Liver (tissue), 9 donors: ENCODE measurements around the gene SIM2. TPM values are rescaled to one million over a fixed set of nuclear protein-coding genes. Genes with fewer than 3 reads are reported as not detected.

ENCODE experiments used
- DNase-seq: peaks from one replicate; pipeline ENCODE4 v3.0.0-alpha.2; 2017; ENCODE audit warnings: low spot score
- H3K27ac ChIP-seq, 2 donors: one replicate each; pipeline ENCODE4 v1.7.0; 2013; ENCODE audit warnings: inconsistent platforms in 2 of 2, low read length in 2 of 2, control low read depth in 1 of 2, low read depth in 1 of 2, mild to moderate bottlenecking in 1 of 2
- H3K27me3 ChIP-seq, 4 donors: one replicate each; pipeline versions ENCODE4 v1.6.1 to v1.7.0; 2013; ENCODE audit warnings: low read length in 3 of 4, inconsistent platforms in 1 of 4, mild to moderate bottlenecking in 1 of 4, moderate library complexity in 1 of 4; ENCODE audit not compliant: control insufficient read depth in 4 of 4, insufficient read depth in 4 of 4
- H3K36me3 ChIP-seq, 4 donors: one replicate each; pipeline versions ENCODE4 v1.6.1 to v1.7.0; 2013; ENCODE audit warnings: low read length in 3 of 4, mild to moderate bottlenecking in 3 of 4, low read depth in 1 of 4, moderate library complexity in 1 of 4; ENCODE audit not compliant: control insufficient read depth in 4 of 4, insufficient read depth in 3 of 4
- H3K4me1 ChIP-seq, 4 donors: one replicate each; pipeline versions ENCODE4 v1.6.1 to v1.7.0; 2013; ENCODE audit warnings: low read length in 3 of 4, mild to moderate bottlenecking in 3 of 4, moderate library complexity in 1 of 4; ENCODE audit not compliant: control insufficient read depth in 4 of 4, insufficient read depth in 4 of 4
- H3K4me3 ChIP-seq, 3 donors: one replicate each; pipeline versions ENCODE4 v1.6.1 to v1.7.0; 2013; ENCODE audit warnings: low read length in 3 of 3, control low read depth in 1 of 3, low read depth in 1 of 3, mild to moderate bottlenecking in 1 of 3
- H3K9ac ChIP-seq, 2 donors: one replicate each; pipeline ENCODE4 v1.7.0; 2013; ENCODE audit warnings: low read length in 2 of 2, mild to moderate bottlenecking in 2 of 2, moderate library complexity in 2 of 2, control low read depth in 1 of 2, low read depth in 1 of 2
- H3K9me3 ChIP-seq, 4 donors: one replicate each; pipeline versions ENCODE4 v1.6.1 to v1.7.0; 2013; ENCODE audit warnings: low read length in 3 of 4; ENCODE audit not compliant: control insufficient read depth in 4 of 4
- CTCF ChIP-seq: fragments of 150-350 bp; IDR thresholded peaks from 2 replicates; pipeline ENCODE4 v1.5.1; 2017; ENCODE audit warnings: improper control_type of control experiment, low read depth, low read length; ENCODE audit not compliant: missing input control
- EGR1 ChIP-seq, 2 donors: IDR thresholded peaks; 2 replicates each; pipeline ENCODE4 v1.6.1; 2016 to 2018; ENCODE audit warnings: antibody characterized with exemption in 2 of 2, low read depth in 2 of 2
- FOXA1 ChIP-seq: IDR thresholded peaks from 2 replicates; pipeline ENCODE4 v1.6.1; 2016; ENCODE audit warnings: antibody characterized with exemption
- FOXA2 ChIP-seq: IDR thresholded peaks from 2 replicates; pipeline ENCODE4 v1.6.1; 2016; ENCODE audit warnings: antibody characterized with exemption
- GABPA ChIP-seq, 2 donors: IDR thresholded peaks in 1 of 2; conservative IDR thresholded peaks in 1 of 2; 2 replicates each; pipeline ENCODE4 v1.6.1; 2016; ENCODE audit warnings: antibody characterized with exemption in 2 of 2, mild to moderate bottlenecking in 1 of 2, moderate library complexity in 1 of 2
- HNF4A ChIP-seq, 2 donors: conservative IDR thresholded peaks; 2 replicates each; pipeline ENCODE4 v1.6.1; 2016; ENCODE audit warnings: antibody characterized with exemption in 2 of 2, mild to moderate bottlenecking in 2 of 2
- HNF4G ChIP-seq: IDR thresholded peaks from 2 replicates; pipeline ENCODE4 v1.6.1; 2016; ENCODE audit warnings: antibody characterized with exemption
- JUND ChIP-seq, 2 donors: IDR thresholded peaks; 2 replicates each; pipeline ENCODE4 v1.6.1; 2016; ENCODE audit warnings: antibody characterized with exemption in 2 of 2
- MAX ChIP-seq: IDR thresholded peaks from 2 replicates; pipeline ENCODE4 v1.6.1; 2016; ENCODE audit warnings: antibody characterized with exemption
- NR2F2 ChIP-seq: IDR thresholded peaks from 2 replicates; pipeline ENCODE4 v1.6.1; 2016; ENCODE audit warnings: antibody characterized with exemption
- RAD21 ChIP-seq, 2 donors: IDR thresholded peaks; 2 replicates each; pipeline ENCODE4 v1.6.1; 2016; ENCODE audit warnings: antibody characterized with exemption in 2 of 2, mild to moderate bottlenecking in 2 of 2
- REST ChIP-seq: IDR thresholded peaks from 2 replicates; pipeline ENCODE4 v1.6.1; 2016; ENCODE audit warnings: antibody characterized with exemption, mild to moderate bottlenecking
- RXRA ChIP-seq, 2 donors: IDR thresholded peaks; 2 replicates each; pipeline ENCODE4 v1.6.1; 2017 to 2018; ENCODE audit warnings: antibody characterized with exemption in 2 of 2, mild to moderate bottlenecking in 1 of 2
- SP1 ChIP-seq: IDR thresholded peaks from 2 replicates; pipeline ENCODE4 v1.6.1; 2018; ENCODE audit warnings: antibody characterized with exemption, mild to moderate bottlenecking
- TAF1 ChIP-seq: conservative IDR thresholded peaks from 2 replicates; pipeline ENCODE4 v1.6.1; 2016; ENCODE audit warnings: antibody characterized with exemption, mild to moderate bottlenecking
- YY1 ChIP-seq: IDR thresholded peaks from 2 replicates; pipeline ENCODE4 v1.6.1; 2016; ENCODE audit warnings: antibody characterized with exemption, mild to moderate bottlenecking
- WGBS: extraction: QIAGEN DNeasy Blood & Tissue Kit; methylation state at CpG from one replicate; pipeline ENCODE4 v1.1.7; 2013; 5-methylcytosine and 5-hydroxymethylcytosine counted together
- polyA plus RNA-seq, 2 donors: library from polyadenylated mRNA; stranded (reverse) in 1 of 2; unstranded in 1 of 2; fragments of 200-250 nt in 1 of 2; fragments of >200 nt in 1 of 2; fragmentation: Nextera tagmentation in 1 of 2; extraction: Ambion mirVana in 1 of 2; gene quantifications; one replicate each; pipeline versions ENCODE4 v1.2.1 to v1.2.3, GENCODE V29; 2013 to 2015
- total RNA-seq, 2 donors: library from RNA; depleted of rRNA; stranded (reverse); fragments of >200 nt; gene quantifications; one replicate each; pipeline ENCODE4 v1.2.3, GENCODE V29; 2014
- TF ChIP-seq, protein P1 (sequence below): IDR thresholded peaks from 2 replicates; pipeline ENCODE4 v1.6.1; 2016; ENCODE audit warnings: antibody characterized with exemption
- TF ChIP-seq, protein P2 (sequence below): IDR thresholded peaks from 2 replicates; pipeline ENCODE4 v1.6.1; 2016; ENCODE audit warnings: antibody characterized with exemption
- donor health status: healthy.
- donor health status: healthy.
- donor health status: healthy.
- donor health status: healthy.
- donor health status: healthy.

Gene SIM2
- total and polyA plus RNA-seq, 4 donors: 0.19 TPM; not detected in 3

DNA sequence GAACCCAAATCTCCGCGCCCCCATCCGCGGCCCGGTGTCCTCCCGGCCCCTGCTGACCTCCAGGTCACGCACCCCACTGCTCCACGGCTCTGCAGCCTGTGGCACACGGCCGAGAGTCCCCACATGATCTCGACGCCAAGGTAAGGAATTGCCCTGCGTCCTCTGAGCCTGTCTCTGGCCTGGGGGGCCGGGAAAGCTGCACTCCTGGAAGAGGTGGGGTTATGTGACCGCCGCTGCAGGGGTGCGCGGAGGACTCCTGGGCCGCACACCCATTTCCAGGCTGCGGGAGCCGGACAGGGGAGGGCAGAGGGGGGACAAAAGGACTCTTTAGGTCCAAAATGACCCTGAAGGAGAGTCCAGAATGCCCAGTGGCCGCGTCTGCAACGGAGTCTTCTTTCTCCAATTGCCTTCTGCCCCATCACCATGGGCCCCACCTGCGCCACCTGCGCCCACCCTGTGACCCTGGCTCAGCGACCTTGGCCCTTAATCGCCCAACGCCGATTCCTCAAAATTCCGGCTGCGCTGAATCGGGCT is 997 bp upstream of the SIM2 start:
- H3K27ac ChIP-seq: no peak overlapping the region
- peaks cover 10 to 41% (median 35%) of the 10 kb centered on the region in 4 donors for H3K27me3 ChIP-seq
- H3K9me3 ChIP-seq: no peaks in the 10 kb centered on the region
- H3K9ac ChIP-seq: no peak overlapping the region
- TF ChIP-seq MAX (no peak), FOXA1 (no peak), HNF4A (conservative IDR thresholded peaks at IDR 0.05) (no peak), FOXA2 (no peak), TAF1 (no peak), SP1 (no peak), GABPA (IDR thresholded peaks at IDR 0.05 in 1 of 2, conservative IDR thresholded peaks at IDR 0.05 in 1 of 2) (no peak), JUND (IDR thresholded peaks at IDR 0.05) (no peak), RXRA (IDR thresholded peaks at IDR 0.05) (no peak), RAD21 (IDR thresholded peaks at IDR 0.05) (no peak), NR2F2 (no peak), CTCF (no peak), REST (no peak), HNF4G (no peak), EGR1 (IDR thresholded peaks at IDR 0.05; ENCODE audit: low read depth in 2 of 2) (no peak), YY1 (no peak)
- TF ChIP-seq, protein P1, sequence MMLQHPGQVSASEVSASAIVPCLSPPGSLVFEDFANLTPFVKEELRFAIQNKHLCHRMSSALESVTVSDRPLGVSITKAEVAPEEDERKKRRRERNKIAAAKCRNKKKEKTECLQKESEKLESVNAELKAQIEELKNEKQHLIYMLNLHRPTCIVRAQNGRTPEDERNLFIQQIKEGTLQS: no peak
- TF ChIP-seq, protein P2, sequence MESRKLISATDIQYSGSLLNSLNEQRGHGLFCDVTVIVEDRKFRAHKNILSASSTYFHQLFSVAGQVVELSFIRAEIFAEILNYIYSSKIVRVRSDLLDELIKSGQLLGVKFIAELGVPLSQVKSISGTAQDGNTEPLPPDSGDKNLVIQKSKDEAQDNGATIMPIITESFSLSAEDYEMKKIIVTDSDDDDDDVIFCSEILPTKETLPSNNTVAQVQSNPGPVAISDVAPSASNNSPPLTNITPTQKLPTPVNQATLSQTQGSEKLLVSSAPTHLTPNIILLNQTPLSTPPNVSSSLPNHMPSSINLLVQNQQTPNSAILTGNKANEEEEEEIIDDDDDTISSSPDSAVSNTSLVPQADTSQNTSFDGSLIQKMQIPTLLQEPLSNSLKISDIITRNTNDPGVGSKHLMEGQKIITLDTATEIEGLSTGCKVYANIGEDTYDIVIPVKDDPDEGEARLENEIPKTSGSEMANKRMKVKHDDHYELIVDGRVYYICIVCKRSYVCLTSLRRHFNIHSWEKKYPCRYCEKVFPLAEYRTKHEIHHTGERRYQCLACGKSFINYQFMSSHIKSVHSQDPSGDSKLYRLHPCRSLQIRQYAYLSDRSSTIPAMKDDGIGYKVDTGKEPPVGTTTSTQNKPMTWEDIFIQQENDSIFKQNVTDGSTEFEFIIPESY: no peak
- 6% methylated on average over 33 of the region's 33 CpGs for WGBS
- peak overlapping the region in 1 of 3 donors; percentile 49 for H3K4me3 ChIP-seq
- H3K4me1 ChIP-seq: peaks cover 17 to 52% (median 28%) of the 10 kb centered on the region in 4 donors
- no peak for DNase-seq
- H3K36me3 ChIP-seq: no peaks in the 10 kb centered on the region
